Frontal cortex (tissue), 4 donors: ENCODE results near the gene PNPT1. TPM values are rescaled to one million over a fixed set of nuclear protein-coding genes. Genes with fewer than 3 reads are reported as not detected.
"Not testable (repeated sequence)": the region's sequence is repeated elsewhere in the genome, so short reads cannot be mapped to it uniquely, and the experiment has no call there.

Source experiments
- DNase-seq, 2 donors: peaks; one replicate each; pipeline ENCODE4 v3.0.0; 2012; ENCODE audit warnings: low spot score in 2 of 2
- FAIRE-seq: peaks from 2 replicates; lab custom pipeline; 2012; peaks lifted over from hg19 to GRCh38; lab: Jason Lieb, UNC
- total RNA-seq: library from RNA; depleted of rRNA; stranded (reverse); fragments of >200 nt; gene quantifications from one replicate; pipeline ENCODE4 v1.2.3, GENCODE V29; 2014
- donor health status: control.
- donor health status: control.
- donor health status: control.

Gene PNPT1
- 38.3 TPM for total RNA-seq

- FAIRE-seq (peak; percentile 62), DNase-seq (peak; percentile 85 to 95)
Observed at GRCh38 chr2:55693181-55694125, at the start of gene PNPT1. Gene PNPT1 (minus strand): TSS chr2:55693844. CDS start chr2:55693823, 21 bp downstream.

DNA sequence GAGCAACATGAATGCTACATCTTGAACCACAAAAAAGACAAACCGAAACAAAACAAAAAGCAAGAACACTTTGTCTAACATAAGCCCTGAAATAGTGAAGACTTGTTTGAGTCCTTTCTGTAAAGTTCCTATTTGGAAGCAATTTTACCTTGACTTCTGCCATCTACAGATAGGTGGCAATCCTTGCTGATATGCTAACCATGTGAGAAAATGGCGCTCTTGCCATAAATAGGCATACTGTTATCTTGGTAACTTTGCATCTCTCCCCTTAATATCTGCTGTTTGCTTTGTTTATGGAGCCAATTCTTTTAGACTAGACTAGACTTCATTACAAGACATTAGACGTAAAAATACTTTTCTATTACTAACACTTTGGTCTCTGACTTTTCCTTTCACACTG lies 49.4 kb upstream of the PNPT1 start:
- DNase-seq, result no peak
- no peak for FAIRE-seq

DNA sequence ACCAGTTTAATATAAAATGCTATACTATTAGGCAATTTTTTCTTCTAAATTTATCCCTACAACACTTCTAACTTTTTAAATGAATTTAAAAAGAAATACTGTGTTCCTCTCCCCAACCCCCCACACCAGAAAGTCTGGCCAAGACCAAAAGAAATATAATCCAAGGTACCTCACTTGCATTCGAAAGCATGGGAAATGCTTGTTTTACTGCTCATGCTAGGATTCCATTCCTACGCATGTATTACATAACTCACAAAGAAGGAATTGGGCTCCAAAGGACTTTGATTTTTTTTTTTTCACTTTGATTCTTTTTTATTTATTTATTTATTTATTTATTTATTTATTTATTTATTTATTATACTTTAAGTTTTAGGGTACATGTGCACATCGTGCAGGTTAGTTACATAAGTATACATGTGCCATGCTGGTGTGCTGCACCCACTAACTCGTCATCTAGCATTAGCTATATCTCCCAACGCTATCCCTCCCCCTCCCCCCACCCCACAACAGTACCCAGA lies 42.4 kb upstream of the PNPT1 start:
- DNase-seq, result not testable (repeated sequence)

DNA sequence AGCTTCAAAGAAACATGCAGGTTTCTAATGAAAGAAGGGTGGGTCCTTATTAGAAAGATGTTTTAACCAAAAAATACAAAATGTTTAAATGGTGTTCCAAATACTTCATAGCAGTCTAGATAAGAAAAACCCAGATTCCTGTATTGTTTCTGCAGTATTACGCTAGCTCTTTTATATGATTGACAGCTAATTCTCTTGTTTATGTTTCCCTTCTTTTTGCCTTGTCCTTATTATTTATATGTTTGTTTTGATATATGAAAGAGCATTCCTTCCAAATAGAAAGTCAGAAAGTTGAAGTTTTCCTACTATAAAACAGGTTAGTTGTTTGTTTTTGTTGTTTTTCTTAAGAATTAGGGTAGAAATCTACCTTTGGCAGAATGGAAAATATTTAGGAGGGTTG lies 41.1 kb upstream of the PNPT1 start:
- FAIRE-seq (no peak), DNase-seq (no peak)

More for the DNA sequence above, 42.4 kb upstream of the PNPT1 start:
- FAIRE-seq, result not testable (repeated sequence)

- no peak for DNase-seq
- no peak for FAIRE-seq
Observed at GRCh38 chr2:55733335-55733734, 39.7 kb upstream of the PNPT1 start.

- DNase-seq, result no peak
- FAIRE-seq, result no peak
Observed at GRCh38 chr2:55732854-55733253, 39.2 kb upstream of the PNPT1 start.

DNA sequence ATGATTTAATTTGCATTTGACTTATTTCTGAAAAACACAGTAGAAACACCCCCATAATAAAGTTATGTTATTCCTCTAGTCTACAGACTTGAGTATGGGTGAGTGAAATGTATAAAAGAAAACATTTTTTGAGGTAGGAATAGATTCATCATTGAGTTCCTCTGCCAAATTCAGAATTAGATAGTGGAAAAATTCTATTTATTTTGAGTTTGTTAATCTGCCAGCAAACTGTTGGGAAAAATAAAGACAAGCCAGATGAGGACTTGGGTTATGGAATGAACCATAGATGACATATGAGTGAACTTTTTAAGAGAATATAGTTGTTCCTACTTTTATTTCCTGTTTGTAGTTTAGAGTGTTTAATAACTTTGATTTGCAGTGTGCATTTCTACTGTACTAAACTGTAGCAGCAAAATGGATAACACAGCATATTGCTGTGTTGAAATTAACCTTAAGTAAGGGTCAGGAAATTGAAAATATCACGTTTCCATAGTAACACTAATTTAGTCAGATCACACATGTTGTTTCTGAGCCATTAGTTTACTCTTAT lies 35.6 kb upstream of the PNPT1 start:
- FAIRE-seq, result no peak
- DNase-seq, result no peak

DNA sequence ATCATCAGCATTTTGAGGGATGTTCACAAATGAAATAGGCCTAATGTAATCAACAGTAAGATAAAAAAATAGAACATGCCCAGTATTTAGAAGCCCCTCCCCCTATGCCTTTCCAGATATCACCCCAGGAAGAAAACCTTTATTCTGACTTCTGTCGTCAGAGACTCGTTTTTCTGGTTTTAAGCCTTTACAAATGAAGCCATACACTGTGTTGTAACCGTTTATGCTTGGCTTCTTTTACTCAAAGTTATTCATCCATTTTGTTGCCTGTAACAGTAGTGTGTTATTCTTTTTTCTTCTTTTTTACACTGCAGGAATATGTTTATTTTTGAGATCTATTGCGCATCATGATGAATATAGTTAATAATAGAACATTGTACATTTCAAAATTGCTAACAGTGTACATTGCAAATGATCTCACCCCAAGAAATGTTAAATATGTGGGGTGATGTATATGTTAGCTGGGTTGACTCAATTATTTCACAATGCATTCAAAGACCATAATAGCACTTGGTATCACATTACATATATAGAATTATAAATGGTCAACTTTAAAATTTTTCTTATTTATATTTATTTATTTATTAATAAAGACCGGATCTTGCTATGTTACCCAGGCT lies 28.1 kb upstream of the PNPT1 start:
- FAIRE-seq, result no peak

GRCh38 chr2:55720417-55720816 lies 26.8 kb upstream of the PNPT1 start:
- no peak for DNase-seq
- FAIRE-seq, result no peak

More for the DNA sequence above, 28.1 kb upstream of the PNPT1 start:
- no peak for DNase-seq

- no peak for FAIRE-seq
- no peak for DNase-seq
Observed at GRCh38 chr2:55719852-55720251, 26.2 kb upstream of the PNPT1 start.

- DNase-seq (peak in 1 of 2 donors; percentile 43), FAIRE-seq (peak; percentile 91)
Observed at GRCh38 chr2:55718165-55719008, 24.7 kb upstream of the PNPT1 start.

GRCh38 chr2:55715626-55716025 lies 22.0 kb upstream of the PNPT1 start:
- DNase-seq (no peak), FAIRE-seq (no peak)

GRCh38 chr2:55715178-55715577 lies 21.5 kb upstream of the PNPT1 start:
- not testable (repeated sequence) for FAIRE-seq, DNase-seq

- DNase-seq (no peak), FAIRE-seq (no peak)
Observed at GRCh38 chr2:55712477-55713060, 18.9 kb upstream of the PNPT1 start.

GRCh38 chr2:55710025-55710424 lies 16.4 kb upstream of the PNPT1 start:
- FAIRE-seq, result no peak

DNA sequence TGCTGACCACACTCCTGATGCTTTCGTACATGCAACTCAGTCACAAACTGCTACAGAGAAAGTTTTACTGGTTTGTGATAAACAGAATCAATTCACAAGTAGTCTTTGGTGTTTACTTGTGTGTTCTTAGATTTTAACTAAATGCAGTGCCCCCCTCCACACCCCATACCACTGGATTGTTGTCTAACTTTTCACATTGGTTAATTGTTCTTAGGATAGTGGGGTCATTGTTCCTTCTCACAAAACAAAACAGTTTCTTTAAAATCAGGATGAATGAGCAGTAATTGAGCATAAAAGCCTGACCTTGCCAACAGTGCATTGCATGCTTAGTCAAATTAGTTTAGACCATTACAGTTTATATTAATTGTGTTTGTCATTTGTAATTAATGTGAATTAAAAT lies 14.1 kb upstream of the PNPT1 start:
- peak; percentile 95 for FAIRE-seq

More at GRCh38 chr2:55710025-55710424, 16.4 kb upstream of the PNPT1 start:
- no peak for DNase-seq

GRCh38 chr2:55706258-55706657 lies 12.6 kb upstream of the PNPT1 start:
- FAIRE-seq, DNase-seq: not testable (repeated sequence)

More for the DNA sequence above, 14.1 kb upstream of the PNPT1 start:
- peak; percentile 29 to 69 for DNase-seq

- DNase-seq (no peak), FAIRE-seq (no peak)
Observed at GRCh38 chr2:55705027-55705653, 11.5 kb upstream of the PNPT1 start.

DNA sequence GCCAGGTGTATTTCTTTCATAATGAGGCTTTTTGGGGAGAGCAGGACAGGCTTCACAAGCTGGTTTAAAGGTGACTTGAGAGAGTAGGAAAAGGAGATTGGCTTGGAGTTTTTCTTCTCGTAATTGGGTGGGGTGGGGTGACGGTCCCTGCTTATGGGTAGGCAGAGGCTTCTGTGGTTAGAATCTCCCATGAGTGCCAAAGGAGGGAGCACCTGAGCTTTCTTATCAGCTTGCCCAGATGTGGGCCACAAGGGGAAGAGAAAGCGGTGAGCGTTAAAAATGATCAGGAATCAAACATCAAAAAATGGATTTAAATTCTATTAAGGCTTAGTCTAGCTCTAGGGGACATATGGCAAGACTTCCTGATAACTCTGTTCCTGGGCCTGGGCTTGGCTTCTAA lies 9.7 kb upstream of the PNPT1 start:
- FAIRE-seq, result no peak

More for the DNA sequence above, 9.7 kb upstream of the PNPT1 start:
- no peak for DNase-seq
